ENCODE results near the gene DNAH11.

DNA sequence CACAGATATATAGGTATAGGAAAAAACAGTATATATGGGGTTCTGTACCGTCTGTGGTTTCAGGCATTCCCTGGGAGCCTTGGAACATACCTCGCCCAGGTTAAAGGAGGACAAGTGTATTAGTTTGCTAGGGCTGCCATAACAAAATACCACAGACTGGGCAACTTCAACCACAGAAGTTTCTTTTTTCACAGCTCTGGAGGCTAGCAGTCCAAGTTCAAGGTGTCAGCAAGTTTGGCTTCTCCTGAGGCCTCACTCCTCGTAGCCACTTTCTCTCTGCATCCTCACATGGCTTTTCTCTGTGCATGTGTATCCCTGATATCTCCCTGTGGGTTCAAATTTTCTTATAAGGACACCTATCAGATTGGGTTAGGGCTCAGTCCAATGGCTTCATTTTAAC lies 189.1 kb downstream of the DNAH11 start:
- TF ChIP-seq GATA2 (IDR thresholded peaks at IDR 0.05; ENCODE audit: low read depth, low read length) (no peak), GATA3 (IDR thresholded peaks at IDR 0.05; ENCODE audit: low read depth, low read length) (no peak)

Measured in SH-SY5Y (cell line).